Neural cell (in vitro differentiated cells): ENCODE results near the gene CCDC85C. TPM values are rescaled to one million over a fixed set of nuclear protein-coding genes. Genes with fewer than 3 reads are reported as not detected.

ENCODE experiments used
- H2AFZ ChIP-seq: fragments of 200-600, 300-800 bp; sonication (generic), shearing (Covaris generic); 2 replicates; pipeline ENCODE4 v1.6.0; 2014; ENCODE audit warnings: low read depth, mild to moderate bottlenecking, antibody characterized with exemption, low read length, moderate library complexity
- H3F3A ChIP-seq: fragments of 200-600 bp; shearing (Covaris generic); 2 replicates; pipeline ENCODE4 v1.6.1; 2016; ENCODE audit warnings: mild to moderate bottlenecking, moderate library complexity, mixed read lengths, antibody characterized with exemption, low read length; ENCODE audit not compliant: insufficient read depth, poor library complexity, severe bottlenecking
- H3K27ac ChIP-seq: fragments of 200-600, 300-800 bp; sonication (generic), shearing (Covaris generic); 2 replicates; pipeline ENCODE4 v1.5.1; 2014; ENCODE audit warnings: mild to moderate bottlenecking, low read length, moderate library complexity
- H3K27me3 ChIP-seq: fragments of 300-800, 200-600 bp; sonication (generic), shearing (Covaris generic); 2 replicates; pipeline ENCODE4 v1.6.0; 2014; ENCODE audit warnings: mild to moderate bottlenecking, low read depth, low read length, moderate library complexity; ENCODE audit not compliant: insufficient read depth
- H3K36me3 ChIP-seq: fragments of 300-800, 200-600 bp; sonication (generic), shearing (Covaris generic); 2 replicates; pipeline ENCODE4 v1.5.1; 2014; ENCODE audit warnings: mild to moderate bottlenecking, antibody characterized with exemption, low read length, moderate library complexity; ENCODE audit not compliant: insufficient read depth
- H3K4me2 ChIP-seq: fragments of 300-800, 200-600 bp; sonication (generic), shearing (Covaris generic); 2 replicates; pipeline ENCODE4 v1.6.0; 2014; ENCODE audit warnings: mild to moderate bottlenecking, low read length
- H3K4me3 ChIP-seq: fragments of 300-800, 200-600 bp; sonication (generic), shearing (Covaris generic); 2 replicates; pipeline ENCODE4 v1.5.1; 2014; ENCODE audit warnings: mild to moderate bottlenecking, low read length, moderate library complexity
- H3K79me2 ChIP-seq: fragments of 200-600 bp; shearing (Covaris generic); replicated peaks from 2 replicates; pipeline ENCODE4 v1.6.0; 2014; ENCODE audit warnings: mild to moderate bottlenecking, low read length, moderate library complexity; ENCODE audit not compliant: insufficient read depth
- H3K9ac ChIP-seq: fragments of 300-800, 200-600 bp; sonication (generic), shearing (Covaris generic); 2 replicates; pipeline ENCODE4 v1.6.1; 2016; ENCODE audit warnings: mild to moderate bottlenecking, low read length, mixed read lengths
- H3K9me2 ChIP-seq: fragments of 200-600 bp; shearing (Covaris generic); 2 replicates; pipeline ENCODE4 v1.6.1; 2016; ENCODE audit warnings: mild to moderate bottlenecking, low read length, mixed read lengths; ENCODE audit not compliant: insufficient read depth
- H3K9me3 ChIP-seq: fragments of 200-600, 300-800 bp; sonication (generic), shearing (Covaris generic); 2 replicates; pipeline ENCODE4 v1.6.1; 2016; ENCODE audit warnings: mild to moderate bottlenecking, mixed run types, low read length, moderate library complexity, mixed read lengths
- H4K20me1 ChIP-seq: fragments of 200-600 bp; shearing (Covaris generic); 2 replicates; pipeline ENCODE4 v1.6.1; 2016; ENCODE audit warnings: mild to moderate bottlenecking, mixed run types; ENCODE audit not compliant: insufficient read depth
- EP300 ChIP-seq: fragments of 450-650 bp; conservative IDR thresholded peaks from 2 replicates; pipeline ENCODE4 v1.6.1; 2014; ENCODE audit warnings: antibody characterized with exemption, mild to moderate bottlenecking, moderate library complexity; ENCODE audit not compliant: poor library complexity, severe bottlenecking
- EZH2 ChIP-seq: fragments of 200-600, 300-800 bp; shearing (Covaris generic), sonication (generic); IDR thresholded peaks from 2 replicates; pipeline ENCODE4 v1.6.1; 2014; ENCODE audit warnings: antibody characterized with exemption, low read length, borderline replicate concordance, mild to moderate bottlenecking; ENCODE audit not compliant: insufficient read depth, poor library complexity, severe bottlenecking
- MXI1 ChIP-seq: fragments of 450-650 bp; conservative IDR thresholded peaks from 2 replicates; pipeline ENCODE4 v1.6.1; 2014; ENCODE audit warnings: antibody characterized with exemption, mild to moderate bottlenecking; ENCODE audit not compliant: poor library complexity, severe bottlenecking
- POLR2AphosphoS5 ChIP-seq: IDR thresholded peaks from 2 replicates; pipeline ENCODE4 v1.6.1; 2012
- RAD21 ChIP-seq: fragments of 450-650 bp; conservative IDR thresholded peaks from 2 replicates; pipeline ENCODE4 v1.6.1; 2014; ENCODE audit warnings: antibody characterized with exemption, mild to moderate bottlenecking, moderate library complexity
- REST ChIP-seq: IDR thresholded peaks from 2 replicates; pipeline ENCODE4 v1.6.1; 2012; ENCODE audit warnings: borderline replicate concordance
- SMC3 ChIP-seq: fragments of 450-650 bp; conservative IDR thresholded peaks from 2 replicates; pipeline ENCODE4 v1.6.1; 2014; ENCODE audit warnings: antibody characterized with exemption, mild to moderate bottlenecking, moderate library complexity; ENCODE audit not compliant: poor library complexity
- TAF1 ChIP-seq: IDR thresholded peaks from 2 replicates; pipeline ENCODE4 v1.6.1; 2012; ENCODE audit warnings: low read depth
- polyA plus RNA-seq: library from polyadenylated mRNA; depleted of rRNA; stranded (reverse); fragments of >200 nt; gene quantifications from 2 replicates; pipeline ENCODE4 v1.2.3, GENCODE V29; 2014
- TF ChIP-seq, protein P1 (sequence below): fragments of 450-650 bp; IDR thresholded peaks from 2 replicates; pipeline ENCODE4 v1.5.1; 2014; ENCODE audit warnings: antibody characterized with exemption, mild to moderate bottlenecking, moderate library complexity; ENCODE audit not compliant: poor library complexity, severe bottlenecking

The CCDC85C gene
- polyA plus RNA-seq, 1 donor from 2014 or later: 24.8 TPM

- H2AFZ ChIP-seq: no peak overlapping the region
- H3K9ac ChIP-seq: no peak overlapping the region
- TF ChIP-seq, protein P1, sequence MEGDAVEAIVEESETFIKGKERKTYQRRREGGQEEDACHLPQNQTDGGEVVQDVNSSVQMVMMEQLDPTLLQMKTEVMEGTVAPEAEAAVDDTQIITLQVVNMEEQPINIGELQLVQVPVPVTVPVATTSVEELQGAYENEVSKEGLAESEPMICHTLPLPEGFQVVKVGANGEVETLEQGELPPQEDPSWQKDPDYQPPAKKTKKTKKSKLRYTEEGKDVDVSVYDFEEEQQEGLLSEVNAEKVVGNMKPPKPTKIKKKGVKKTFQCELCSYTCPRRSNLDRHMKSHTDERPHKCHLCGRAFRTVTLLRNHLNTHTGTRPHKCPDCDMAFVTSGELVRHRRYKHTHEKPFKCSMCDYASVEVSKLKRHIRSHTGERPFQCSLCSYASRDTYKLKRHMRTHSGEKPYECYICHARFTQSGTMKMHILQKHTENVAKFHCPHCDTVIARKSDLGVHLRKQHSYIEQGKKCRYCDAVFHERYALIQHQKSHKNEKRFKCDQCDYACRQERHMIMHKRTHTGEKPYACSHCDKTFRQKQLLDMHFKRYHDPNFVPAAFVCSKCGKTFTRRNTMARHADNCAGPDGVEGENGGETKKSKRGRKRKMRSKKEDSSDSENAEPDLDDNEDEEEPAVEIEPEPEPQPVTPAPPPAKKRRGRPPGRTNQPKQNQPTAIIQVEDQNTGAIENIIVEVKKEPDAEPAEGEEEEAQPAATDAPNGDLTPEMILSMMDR: no peak
- TF ChIP-seq SMC3: no peak
- no peak for TF ChIP-seq MXI1
- no peak for TF ChIP-seq EP300
- TF ChIP-seq RAD21: no peak
- TF ChIP-seq TAF1: no peak
- no peak for TF ChIP-seq POLR2AphosphoS5
- TF ChIP-seq EZH2: no peak
- TF ChIP-seq REST: no peak
- peak overlapping the region; percentile 87 for H3K4me3 ChIP-seq
- H3K4me2 ChIP-seq: peak overlapping the region; percentile 49
- H3K36me3 ChIP-seq: no peaks in the 10 kb centered on the region
- peaks cover 9% of the 10 kb centered on the region for H3F3A ChIP-seq
- H3K27ac ChIP-seq: no peak overlapping the region
- H3K9me3 ChIP-seq: no peaks in the 10 kb centered on the region
- no peaks in the 10 kb centered on the region for H3K9me2 ChIP-seq
- H4K20me1 ChIP-seq: peaks cover 22% of the 10 kb centered on the region
- H3K27me3 ChIP-seq: no peaks in the 10 kb centered on the region
- peaks cover 54% of the 10 kb centered on the region for H3K79me2 ChIP-seq
Measured at GRCh38 chr14:99602054-99602787, 1.8 kb downstream of the CCDC85C start.

DNA sequence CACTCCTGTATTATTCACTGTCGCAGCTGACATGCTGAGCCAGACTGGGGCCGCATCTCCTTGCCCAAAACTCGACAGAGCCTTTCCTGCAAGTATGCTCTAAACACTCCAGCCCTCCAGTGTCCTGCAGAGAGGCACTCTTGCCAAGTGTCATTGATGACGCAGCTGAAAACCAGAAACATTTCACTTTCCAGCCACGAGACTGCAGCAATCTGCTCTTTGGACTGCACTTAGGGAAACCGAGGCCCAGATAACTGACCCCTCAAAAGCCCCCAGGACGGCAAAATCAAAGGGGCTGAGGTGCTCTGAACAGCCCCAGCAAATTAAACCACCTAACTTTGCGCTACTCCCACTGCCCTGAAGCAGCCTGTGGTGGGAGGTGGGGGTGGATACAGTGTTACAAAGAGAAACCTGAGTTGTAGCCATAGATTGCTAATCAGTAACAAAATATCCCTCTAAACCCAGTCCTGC lies 2.6 kb downstream of the CCDC85C start:
- H3K9ac ChIP-seq: no peak overlapping the region
- H3K9me3 ChIP-seq: no peaks in the 10 kb centered on the region
- peak overlapping the region; percentile 49 for H3K4me2 ChIP-seq
- no peaks in the 10 kb centered on the region for H3K9me2 ChIP-seq
- H3K36me3 ChIP-seq: no peaks in the 10 kb centered on the region
- TF ChIP-seq, protein P1: no peak
- TF ChIP-seq SMC3 (no peak), RAD21 (no peak), MXI1 (no peak), EZH2 (no peak), EP300 (no peak), POLR2AphosphoS5 (no peak), REST (no peak), TAF1 (no peak)
- H2AFZ ChIP-seq: no peak overlapping the region
- peaks cover 22% of the 10 kb centered on the region for H4K20me1 ChIP-seq
- H3K27me3 ChIP-seq: no peaks in the 10 kb centered on the region
- H3K4me3 ChIP-seq: peak overlapping the region; percentile 87
- H3K79me2 ChIP-seq: peaks cover 56% of the 10 kb centered on the region
- H3K27ac ChIP-seq: no peak overlapping the region
- peaks cover 9% of the 10 kb centered on the region for H3F3A ChIP-seq
